HepG2 (cell line): ENCODE data around the gene CAMK2N2. TPM values are rescaled to one million over a fixed set of nuclear protein-coding genes. Genes with fewer than 3 reads are reported as not detected.

Experiments
- AGO2 ChIP-seq: fragments of 200-400 bp; formaldehyde crosslinking; optimal IDR thresholded peaks from 2 replicates; pipeline ENCODE3; 2017; ENCODE audit warnings: mild to moderate bottlenecking, low read depth, low read length, moderate library complexity
- GABPB1 ChIP-seq: IDR thresholded peaks from 2 replicates; pipeline ENCODE4 v1.6.1; 2016; ENCODE audit warnings: mild to moderate bottlenecking, missing genetic modification reagents, moderate library complexity, missing compliant biosample characterization
- MZF1 ChIP-seq: sonication (generic); formaldehyde crosslinking; IDR thresholded peaks from 2 replicates; pipeline ENCODE4 v1.8.1; 2023; ENCODE audit warnings: mild to moderate bottlenecking, missing genetic modification reagents, borderline replicate concordance
- SALL1 ChIP-seq: sonication (generic); formaldehyde crosslinking; IDR thresholded peaks from 2 replicates; pipeline ENCODE4 v1.8.0; 2022; ENCODE audit warnings: mild to moderate bottlenecking, missing genetic modification reagents
- SP140L ChIP-seq: sonication (generic); formaldehyde crosslinking; IDR thresholded peaks from 2 replicates; pipeline ENCODE4 v1.4.0; 2020; ENCODE audit warnings: missing genetic modification reagents, borderline replicate concordance
- SSRP1 ChIP-seq: IDR thresholded peaks from 2 replicates; pipeline ENCODE4 v1.6.1; 2016; ENCODE audit warnings: control low read depth
- ZNF12 ChIP-seq: sonication (generic); formaldehyde crosslinking; IDR thresholded peaks from 2 replicates; pipeline ENCODE4 v1.5.0; 2020; ENCODE audit warnings: missing genetic modification reagents
- ZNF180 ChIP-seq: sonication (generic); formaldehyde crosslinking; IDR thresholded peaks from 2 replicates; pipeline ENCODE4 v1.4.0; 2020; ENCODE audit warnings: low read depth, missing genetic modification reagents, borderline replicate concordance
- ZNF296 ChIP-seq: sonication (generic); formaldehyde crosslinking; conservative IDR thresholded peaks from 2 replicates; pipeline ENCODE4 v1.5.0; 2020; ENCODE audit warnings: mild to moderate bottlenecking, missing genetic modification reagents
- ZNF883 ChIP-seq: sonication (generic); formaldehyde crosslinking; IDR thresholded peaks from 2 replicates; pipeline ENCODE4 v1.5.1; 2020; ENCODE audit warnings: mild to moderate bottlenecking, missing genetic modification reagents; ENCODE audit errors: not compliant biosample characterization
- ZSCAN12 ChIP-seq: sonication (generic); formaldehyde crosslinking; IDR thresholded peaks from 2 replicates; pipeline ENCODE4 v1.9.0; 2021; ENCODE audit warnings: mild to moderate bottlenecking, missing genetic modification reagents
- polyA plus RNA-seq, 8 experiments: library from polyadenylated mRNA; depleted of rRNA in 3 of 8; stranded (reverse) in 7 of 8; unstranded in 1 of 8; fragments of >200 nt; fragmentation: Illumina TruSeq in 4 of 8; extraction: Trizol in 4 of 8; gene quantifications; 2 replicates each; pipeline versions ENCODE4 v1.2.1 to v1.2.3, GENCODE V29; 2011 to 2016; ENCODE audit warnings: low read depth in 4 of 8, missing spikeins in 1 of 8, mixed read lengths in 1 of 8; ENCODE audit not compliant: insufficient read depth in 1 of 8
- total RNA-seq, 5 experiments: library from RNA; depleted of rRNA; stranded (reverse); fragments of >200 nt; fragmentation: Illumina TruSeq; extraction: Trizol; gene quantifications; 2 replicates each; pipeline ENCODE4 v1.2.3, GENCODE V29; 2016; ENCODE audit warnings: low read depth in 1 of 5
- TF ChIP-seq, protein P1 (sequence below): sonication (generic); formaldehyde crosslinking; IDR thresholded peaks from 2 replicates; pipeline ENCODE4 v1.4.0; 2020; ENCODE audit warnings: missing genetic modification reagents, borderline replicate concordance
- TF ChIP-seq, protein P2 (sequence below): sonication (generic); formaldehyde crosslinking; IDR thresholded peaks from 2 replicates; pipeline ENCODE4 v1.5.1; 2020; ENCODE audit warnings: missing genetic modification reagents, mild to moderate bottlenecking, borderline replicate concordance
- TF ChIP-seq, protein P3 (sequence below): sonication (generic); formaldehyde crosslinking; IDR thresholded peaks from 2 replicates; pipeline ENCODE4 v1.8.0; 2022; ENCODE audit warnings: missing genetic modification reagents, mild to moderate bottlenecking, inconsistent platforms, borderline replicate concordance
- TF ChIP-seq, protein P4 (sequence below): sonication (generic); formaldehyde crosslinking; IDR thresholded peaks from 2 replicates; pipeline ENCODE4 v1.9.0; 2021; ENCODE audit warnings: missing genetic modification reagents, mild to moderate bottlenecking, borderline replicate concordance
- TF ChIP-seq, protein P5 (sequence below): sonication (generic); formaldehyde crosslinking; conservative IDR thresholded peaks from 2 replicates; pipeline ENCODE4 v1.4.0; 2020; ENCODE audit warnings: missing genetic modification reagents

CAMK2N2 gene
- total and polyA plus RNA-seq, 2 of the 13 experiments (the other 11 are each of a cell fraction or from before 2014, with no cell fraction given), result 0.12 to 0.27 TPM

DNA sequence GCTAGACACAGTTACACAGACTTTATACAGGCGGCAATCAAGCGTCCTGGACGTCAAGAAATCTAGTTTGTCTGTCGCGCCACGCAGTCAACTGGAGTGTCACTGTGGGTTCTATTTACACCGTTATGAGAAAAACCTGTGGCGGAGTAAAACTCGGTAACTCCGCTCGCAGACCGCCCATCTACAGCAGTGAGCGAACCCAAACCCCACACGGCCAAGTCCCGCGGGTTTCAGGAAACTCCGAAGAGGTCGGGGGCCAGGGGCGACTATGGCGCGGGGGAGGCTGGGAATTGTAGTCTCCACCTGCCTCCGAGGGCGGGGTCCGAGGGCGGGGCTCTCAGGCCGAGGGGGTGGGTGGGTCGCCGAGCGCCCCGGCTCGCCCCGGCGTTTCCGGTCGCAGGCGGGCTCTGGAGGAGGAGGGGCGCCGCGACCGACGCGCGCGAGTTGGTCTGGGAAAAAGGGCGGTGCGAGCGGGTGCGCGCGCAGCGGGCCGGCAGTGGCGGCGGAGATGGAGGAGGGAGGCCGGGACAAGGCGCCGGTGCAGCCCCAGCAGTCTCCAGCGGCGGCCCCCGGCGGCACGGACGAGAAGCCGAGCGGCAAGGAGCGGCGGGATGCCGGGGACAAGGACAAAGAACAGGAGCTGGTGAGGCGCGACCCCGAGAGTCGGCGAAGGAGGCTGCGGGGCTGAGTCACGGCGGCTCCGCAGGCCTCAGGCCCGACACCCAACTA lies 37.6 kb upstream of the CAMK2N2 start, which contains the start of gene PSMD2 (continued):
- peak; percentile 93 for TF ChIP-seq GABPB1 (CRISPR knock-in tag)
- no peak for TF ChIP-seq ZNF296 (CRISPR knock-in tag)
- no peak for TF ChIP-seq ZNF180 (CRISPR knock-in tag)
- TF ChIP-seq, protein P1, sequence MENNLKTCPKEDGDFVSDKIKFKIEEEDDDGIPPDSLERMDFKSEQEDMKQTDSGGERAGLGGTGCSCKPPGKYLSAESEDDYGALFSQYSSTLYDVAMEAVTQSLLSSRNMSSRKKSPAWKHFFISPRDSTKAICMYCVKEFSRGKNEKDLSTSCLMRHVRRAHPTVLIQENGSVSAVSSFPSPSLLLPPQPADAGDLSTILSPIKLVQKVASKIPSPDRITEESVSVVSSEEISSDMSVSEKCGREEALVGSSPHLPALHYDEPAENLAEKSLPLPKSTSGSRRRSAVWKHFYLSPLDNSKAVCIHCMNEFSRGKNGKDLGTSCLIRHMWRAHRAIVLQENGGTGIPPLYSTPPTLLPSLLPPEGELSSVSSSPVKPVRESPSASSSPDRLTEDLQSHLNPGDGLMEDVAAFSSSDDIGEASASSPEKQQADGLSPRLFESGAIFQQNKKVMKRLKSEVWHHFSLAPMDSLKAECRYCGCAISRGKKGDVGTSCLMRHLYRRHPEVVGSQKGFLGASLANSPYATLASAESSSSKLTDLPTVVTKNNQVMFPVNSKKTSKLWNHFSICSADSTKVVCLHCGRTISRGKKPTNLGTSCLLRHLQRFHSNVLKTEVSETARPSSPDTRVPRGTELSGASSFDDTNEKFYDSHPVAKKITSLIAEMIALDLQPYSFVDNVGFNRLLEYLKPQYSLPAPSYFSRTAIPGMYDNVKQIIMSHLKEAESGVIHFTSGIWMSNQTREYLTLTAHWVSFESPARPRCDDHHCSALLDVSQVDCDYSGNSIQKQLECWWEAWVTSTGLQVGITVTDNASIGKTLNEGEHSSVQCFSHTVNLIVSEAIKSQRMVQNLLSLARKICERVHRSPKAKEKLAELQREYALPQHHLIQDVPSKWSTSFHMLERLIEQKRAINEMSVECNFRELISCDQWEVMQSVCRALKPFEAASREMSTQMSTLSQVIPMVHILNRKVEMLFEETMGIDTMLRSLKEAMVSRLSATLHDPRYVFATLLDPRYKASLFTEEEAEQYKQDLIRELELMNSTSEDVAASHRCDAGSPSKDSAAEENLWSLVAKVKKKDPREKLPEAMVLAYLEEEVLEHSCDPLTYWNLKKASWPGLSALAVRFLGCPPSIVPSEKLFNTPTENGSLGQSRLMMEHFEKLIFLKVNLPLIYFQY (CRISPR knock-in tag), result peak; percentile 60; the same call in 1 of the 2 replicates
- no peak for TF ChIP-seq ZNF883
- TF ChIP-seq AGO2, result peak; percentile 42
- TF ChIP-seq SP140L (CRISPR knock-in tag), result no peak
- TF ChIP-seq MZF1 (CRISPR knock-in tag), result no peak
- no peak for TF ChIP-seq SALL1
- TF ChIP-seq, protein P2, sequence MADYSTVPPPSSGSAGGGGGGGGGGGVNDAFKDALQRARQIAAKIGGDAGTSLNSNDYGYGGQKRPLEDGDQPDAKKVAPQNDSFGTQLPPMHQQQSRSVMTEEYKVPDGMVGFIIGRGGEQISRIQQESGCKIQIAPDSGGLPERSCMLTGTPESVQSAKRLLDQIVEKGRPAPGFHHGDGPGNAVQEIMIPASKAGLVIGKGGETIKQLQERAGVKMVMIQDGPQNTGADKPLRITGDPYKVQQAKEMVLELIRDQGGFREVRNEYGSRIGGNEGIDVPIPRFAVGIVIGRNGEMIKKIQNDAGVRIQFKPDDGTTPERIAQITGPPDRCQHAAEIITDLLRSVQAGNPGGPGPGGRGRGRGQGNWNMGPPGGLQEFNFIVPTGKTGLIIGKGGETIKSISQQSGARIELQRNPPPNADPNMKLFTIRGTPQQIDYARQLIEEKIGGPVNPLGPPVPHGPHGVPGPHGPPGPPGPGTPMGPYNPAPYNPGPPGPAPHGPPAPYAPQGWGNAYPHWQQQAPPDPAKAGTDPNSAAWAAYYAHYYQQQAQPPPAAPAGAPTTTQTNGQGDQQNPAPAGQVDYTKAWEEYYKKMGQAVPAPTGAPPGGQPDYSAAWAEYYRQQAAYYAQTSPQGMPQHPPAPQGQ (CRISPR knock-in tag), result no peak
- no peak for TF ChIP-seq ZSCAN12 (CRISPR knock-in tag)
- TF ChIP-seq, protein P3, sequence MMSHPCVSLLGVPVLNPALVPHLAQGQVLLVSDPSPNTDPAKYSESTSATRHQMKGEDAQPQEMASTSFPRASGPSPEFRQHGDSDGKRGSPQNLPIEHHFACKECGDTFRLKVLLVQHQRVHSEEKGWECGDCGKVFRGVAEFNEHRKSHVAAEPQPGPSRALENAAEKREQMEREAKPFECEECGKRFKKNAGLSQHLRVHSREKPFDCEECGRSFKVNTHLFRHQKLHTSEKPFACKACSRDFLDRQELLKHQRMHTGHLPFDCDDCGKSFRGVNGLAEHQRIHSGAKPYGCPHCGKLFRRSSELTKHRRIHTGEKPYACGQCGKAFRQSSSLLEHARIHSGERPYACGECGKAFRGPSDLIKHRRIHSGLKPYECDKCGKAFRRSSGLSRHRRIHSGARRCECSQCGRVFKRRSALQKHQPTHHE (CRISPR knock-in tag), result no peak; the same call in 1 of the 2 replicates
- TF ChIP-seq, protein P4, sequence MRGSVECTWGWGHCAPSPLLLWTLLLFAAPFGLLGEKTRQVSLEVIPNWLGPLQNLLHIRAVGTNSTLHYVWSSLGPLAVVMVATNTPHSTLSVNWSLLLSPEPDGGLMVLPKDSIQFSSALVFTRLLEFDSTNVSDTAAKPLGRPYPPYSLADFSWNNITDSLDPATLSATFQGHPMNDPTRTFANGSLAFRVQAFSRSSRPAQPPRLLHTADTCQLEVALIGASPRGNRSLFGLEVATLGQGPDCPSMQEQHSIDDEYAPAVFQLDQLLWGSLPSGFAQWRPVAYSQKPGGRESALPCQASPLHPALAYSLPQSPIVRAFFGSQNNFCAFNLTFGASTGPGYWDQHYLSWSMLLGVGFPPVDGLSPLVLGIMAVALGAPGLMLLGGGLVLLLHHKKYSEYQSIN (CRISPR knock-in tag), result no peak
- TF ChIP-seq, protein P5, sequence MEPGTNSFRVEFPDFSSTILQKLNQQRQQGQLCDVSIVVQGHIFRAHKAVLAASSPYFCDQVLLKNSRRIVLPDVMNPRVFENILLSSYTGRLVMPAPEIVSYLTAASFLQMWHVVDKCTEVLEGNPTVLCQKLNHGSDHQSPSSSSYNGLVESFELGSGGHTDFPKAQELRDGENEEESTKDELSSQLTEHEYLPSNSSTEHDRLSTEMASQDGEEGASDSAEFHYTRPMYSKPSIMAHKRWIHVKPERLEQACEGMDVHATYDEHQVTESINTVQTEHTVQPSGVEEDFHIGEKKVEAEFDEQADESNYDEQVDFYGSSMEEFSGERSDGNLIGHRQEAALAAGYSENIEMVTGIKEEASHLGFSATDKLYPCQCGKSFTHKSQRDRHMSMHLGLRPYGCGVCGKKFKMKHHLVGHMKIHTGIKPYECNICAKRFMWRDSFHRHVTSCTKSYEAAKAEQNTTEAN (CRISPR knock-in tag), result no peak
- TF ChIP-seq SSRP1 (CRISPR knock-in tag), result no peak
- TF ChIP-seq ZNF12 (CRISPR knock-in tag), result no peak
